Esophagus squamous epithelium (tissue), 5 donors: ENCODE results near the gene FOSL2. TPM values are rescaled to one million over a fixed set of nuclear protein-coding genes. Genes with fewer than 3 reads are reported as not detected.

Experiments used
- DNase-seq: peaks from one replicate; lab custom pipeline; 2025; lab: John Stamatoyannopoulos, UW
- H3K27ac ChIP-seq, 4 donors: fragments of 200-600 bp; sonication (generic); one replicate each; pipeline ENCODE4 v1.5.1; 2016 to 2019; ENCODE audit warnings: mild to moderate bottlenecking in 1 of 4
- H3K27me3 ChIP-seq, 4 donors: fragments of 200-600 bp; sonication (generic); 1 replicate in 3 of 4; 2 replicates in 1 of 4; pipeline versions ENCODE4 v1.5.1 to v1.6.0; 2017 to 2021; ENCODE audit warnings: antibody characterized with exemption in 1 of 4
- H3K36me3 ChIP-seq, 3 donors: fragments of 200-600 bp; sonication (generic); one replicate each; pipeline ENCODE4 v1.5.1; 2016 to 2019
- H3K4me1 ChIP-seq, 3 donors: fragments of 200-600 bp; sonication (generic); one replicate each; pipeline ENCODE4 v1.5.1; 2017 to 2019
- H3K4me3 ChIP-seq, 4 donors: fragments of 200-600 bp; sonication (generic); 1 replicate in 3 of 4; 2 replicates in 1 of 4; pipeline ENCODE4 v1.5.1; 2016 to 2019; ENCODE audit warnings: mild to moderate bottlenecking in 2 of 4, moderate library complexity in 1 of 4
- H3K9me3 ChIP-seq, 3 donors: fragments of 200-600 bp; sonication (generic); one replicate each; pipeline ENCODE4 v1.5.1; 2016 to 2019
- CTCF ChIP-seq, 6 experiments: fragments of 450-650 bp in 4 of 6; fragments of 200-600 bp in 2 of 6; sonication (generic) in 2 of 6; IDR thresholded peaks; one replicate each; pipeline ENCODE4 v1.5.1; 2016 to 2019; ENCODE audit warnings: antibody characterized with exemption in 6 of 6, mild to moderate bottlenecking in 4 of 6, moderate library complexity in 4 of 6
- POLR2A ChIP-seq, 4 donors: fragments of 450-650 bp; IDR thresholded peaks; one replicate each; pipeline ENCODE4 v1.6.1; 2017; ENCODE audit warnings: antibody characterized with exemption in 4 of 4, mild to moderate bottlenecking in 4 of 4, moderate library complexity in 3 of 4
- WGBS, 2 donors: methylation state at CpG; one replicate each; pipeline ENCODE4 v1.1.5; 2018; 5-methylcytosine and 5-hydroxymethylcytosine counted together
- intact Hi-C: fragments of 100-400 bp; cut with DNase I; formaldehyde crosslinking; loops from one replicate; pipeline ENCODE4 v1.15.0; 2022
- total RNA-seq, 4 donors: library from RNA; depleted of rRNA; stranded (reverse); fragments of >200 nt; gene quantifications; one replicate each; pipeline ENCODE4 v1.1.0, GENCODE V29; 2016
- donor health status: DM: yes; HTN: yes; CAD: no.

Gene FOSL2
- total RNA-seq, 4 donors from 2014 or later, result 100 to 234 (median 144) TPM

- no peaks in the 10 kb centered on the region for H3K27me3 ChIP-seq
- 76 to 77% methylated on average over 8 of the region's 8 CpGs for WGBS, 2 donors
- DNase-seq, result no peak
- TF ChIP-seq CTCF (IDR thresholded peaks at IDR 0.05) (no peak), POLR2A (IDR thresholded peaks at IDR 0.05) (no peak)
- no peak overlapping the region for H3K27ac ChIP-seq
- intact Hi-C loops, result no loop called here
- H3K36me3 ChIP-seq, result no peaks in the 10 kb centered on the region
- H3K9me3 ChIP-seq, result no peaks in the 10 kb centered on the region
- H3K4me1 ChIP-seq, result peaks cover 24 to 69% (median 28%) of the 10 kb centered on the region in 3 donors
- no peak overlapping the region for H3K4me3 ChIP-seq
These were observed 47.0 kb upstream of the FOSL2 start for GRCh38 chr2:28345619-28346018.

DNA sequence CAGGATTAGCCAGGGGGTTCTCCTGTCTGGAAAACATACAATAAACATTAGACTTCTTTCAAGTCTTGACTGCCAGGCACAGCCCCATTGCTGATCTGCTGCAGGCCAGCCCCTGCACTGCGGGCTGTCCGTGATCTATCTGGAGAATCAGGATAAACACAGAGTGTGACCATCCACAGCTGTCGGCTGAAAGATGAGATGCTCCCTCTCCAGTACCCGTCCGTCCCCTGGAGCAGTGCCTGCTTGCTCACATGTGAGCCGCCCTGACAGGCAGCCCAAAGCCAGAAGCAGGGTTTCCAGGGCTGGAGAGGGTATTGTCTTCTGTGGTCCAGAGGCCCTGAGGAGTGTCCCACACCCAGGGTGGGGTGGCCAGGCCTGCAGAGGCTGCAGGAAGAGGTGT lies 46.1 kb upstream of the FOSL2 start:
- Histone ChIP-seq H3K27ac (peak overlapping the region in 3 of 4 donors; percentile 6 to 42 (median 7)), H3K36me3 (no peaks in the 10 kb centered on the region), H3K4me1 (peaks cover 24 to 59% (median 24%) of the 10 kb centered on the region in 3 donors), H3K4me3 (no peak overlapping the region), H3K9me3 (no peaks in the 10 kb centered on the region), H3K27me3 (no peaks in the 10 kb centered on the region)
- intact Hi-C loops, result no loop called here
- no CpG with 5 or more reads among the region's 6 CpGs for WGBS, 2 donors
- TF ChIP-seq CTCF (IDR thresholded peaks at IDR 0.05) (no peak), POLR2A (IDR thresholded peaks at IDR 0.05) (no peak)
- DNase-seq, result no peak

DNA sequence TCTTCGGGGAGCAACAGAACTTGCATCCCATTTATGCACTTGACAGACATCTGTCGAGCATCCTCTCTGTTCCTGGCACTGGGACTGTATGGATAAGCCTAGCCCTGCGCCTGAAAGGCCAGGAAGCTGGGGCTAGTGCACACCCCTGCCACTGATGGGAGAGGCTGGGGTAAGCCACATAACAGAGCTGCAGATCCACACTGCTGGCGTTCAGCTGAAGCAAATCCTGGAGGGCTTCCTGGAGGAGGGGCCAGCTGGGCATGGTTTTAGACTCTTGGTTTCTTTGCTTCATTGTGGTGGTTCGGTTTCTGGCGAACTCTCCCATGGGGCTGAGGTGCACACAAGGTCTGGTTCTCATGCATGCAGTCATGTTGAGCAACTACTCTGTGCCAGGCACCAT lies 45.5 kb upstream of the FOSL2 start:
- 60 to 95% methylated on average over 3 of the region's 6 CpGs for whole genome bisulfite sequencing, 2 donors
- Histone ChIP-seq H3K27me3 (no peaks in the 10 kb centered on the region), H3K36me3 (no peaks in the 10 kb centered on the region), H3K9me3 (no peaks in the 10 kb centered on the region), H3K4me3 (no peak overlapping the region), H3K4me1 (peaks cover 18 to 58% (median 24%) of the 10 kb centered on the region in 3 donors), H3K27ac (peak overlapping the region in 2 of 4 donors; percentile 6 to 49)
- DNase-seq, result no peak
- TF ChIP-seq CTCF (IDR thresholded peaks at IDR 0.05) (no peak), POLR2A (IDR thresholded peaks at IDR 0.05) (no peak)
- intact Hi-C loops, result no loop called here

DNA sequence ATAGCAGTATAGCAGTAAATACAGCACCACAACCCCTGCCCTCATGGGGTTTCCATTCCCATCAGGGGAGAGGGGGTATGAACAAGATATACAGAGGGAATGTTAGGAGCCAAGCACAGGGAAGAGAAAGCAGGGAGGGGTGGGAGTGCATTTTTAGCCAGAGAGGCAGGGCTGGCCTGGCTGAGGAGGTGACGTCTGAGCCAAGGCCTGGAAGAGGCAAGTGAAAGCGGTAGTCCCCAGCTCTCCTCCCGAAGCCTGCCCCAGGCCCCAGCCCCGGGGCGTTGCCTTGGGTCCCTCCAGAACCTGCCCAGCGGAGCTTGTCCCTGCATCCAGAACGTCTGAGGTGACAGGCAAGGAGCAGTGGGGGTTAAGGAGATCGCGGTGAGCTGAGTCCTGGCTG lies 45.1 kb upstream of the FOSL2 start:
- DNase-seq, result no peak
- intact Hi-C loops, result no loop called here
- WGBS, 2 donors, result 60 to 87% methylated on average over 6 to 7 of the region's 9 CpGs
- Histone ChIP-seq H3K27me3 (no peaks in the 10 kb centered on the region), H3K36me3 (no peaks in the 10 kb centered on the region), H3K4me3 (no peak overlapping the region), H3K9me3 (no peaks in the 10 kb centered on the region), H3K27ac (peak overlapping the region; percentile 21 to 49 (median 32)), H3K4me1 (peaks cover 16 to 58% (median 23%) of the 10 kb centered on the region in 3 donors)
- TF ChIP-seq POLR2A (IDR thresholded peaks at IDR 0.05), result no peak
- no peak for TF ChIP-seq CTCF (IDR thresholded peaks at IDR 0.05)

DNA sequence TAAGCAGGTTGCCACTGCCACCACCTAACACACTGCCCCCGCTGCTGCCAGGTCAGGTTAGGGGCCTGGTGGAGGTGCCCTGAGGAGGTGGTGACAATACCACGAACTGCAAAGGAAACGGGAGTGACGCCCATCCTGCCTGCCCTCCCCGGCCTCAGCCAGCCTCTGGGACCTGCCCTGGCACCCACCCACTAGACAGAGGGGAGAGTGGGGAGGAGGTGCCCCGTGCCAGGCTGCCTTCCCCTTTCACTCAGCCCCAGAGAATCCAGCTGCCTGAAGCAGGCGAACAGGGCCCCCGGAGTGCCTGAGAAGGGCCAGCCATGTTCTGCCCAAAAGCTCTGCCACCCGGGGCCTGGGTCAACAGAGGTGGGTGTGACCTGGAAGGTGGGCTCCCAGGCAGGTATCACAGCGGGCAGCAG lies 44.5 kb upstream of the FOSL2 start:
- DNase-seq, result no peak

More for the DNA sequence above, 44.5 kb upstream of the FOSL2 start:
- H3K4me3 ChIP-seq, result no peak overlapping the region
- peak overlapping the region; percentile 21 to 49 (median 32) for H3K27ac ChIP-seq
- no peaks in the 10 kb centered on the region for H3K36me3 ChIP-seq
- TF ChIP-seq CTCF (IDR thresholded peaks at IDR 0.05) (no peak), POLR2A (IDR thresholded peaks at IDR 0.05) (no peak)
- intact Hi-C loops, result no loop called here
- no peaks in the 10 kb centered on the region for H3K27me3 ChIP-seq
- H3K4me1 ChIP-seq, result peaks cover 13 to 56% (median 17%) of the 10 kb centered on the region in 3 donors
- 54 to 66% methylated on average over 5 to 10 of the region's 10 CpGs for WGBS, 2 donors
- no peaks in the 10 kb centered on the region for H3K9me3 ChIP-seq
